HepG2 (cell line): Measurements from ENCODE around the gene DNAAF3. TPM values are rescaled to one million over a fixed set of nuclear protein-coding genes. Genes with fewer than 3 reads are reported as not detected.
A peak's percentile ranks its signal among the peaks of the same experiment; 100 is the strongest.

ENCODE experiments used
- ADNP ChIP-seq: sonication (generic); formaldehyde crosslinking; IDR thresholded peaks from 2 replicates; pipeline ENCODE4 v1.4.0; 2020; ENCODE audit warnings: missing genetic modification reagents
- BATF2 ChIP-seq: sonication (generic); formaldehyde crosslinking; IDR thresholded peaks from 2 replicates; pipeline ENCODE4 v1.8.0; 2022; ENCODE audit warnings: mild to moderate bottlenecking, missing genetic modification reagents, moderate library complexity
- ELF4 ChIP-seq: sonication (generic); formaldehyde crosslinking; IDR thresholded peaks from 2 replicates; pipeline ENCODE4 v1.5.0; 2020; ENCODE audit warnings: missing genetic modification reagents, mild to moderate bottlenecking, moderate library complexity, borderline replicate concordance
- FOSL2 ChIP-seq: sonication (generic); formaldehyde crosslinking; IDR thresholded peaks from 2 replicates; pipeline ENCODE4 v1.4.0; 2020; ENCODE audit warnings: missing genetic modification reagents
- GLI4 ChIP-seq: sonication (generic); formaldehyde crosslinking; IDR thresholded peaks from 2 replicates; pipeline ENCODE4 v1.5.1; 2020; ENCODE audit warnings: missing genetic modification reagents, mild to moderate bottlenecking, moderate library complexity, borderline replicate concordance
- HNRNPLL ChIP-seq: fragments of 200-400 bp; formaldehyde crosslinking; IDR thresholded peaks from 2 replicates; pipeline ENCODE4 v1.6.1; 2017; ENCODE audit warnings: mild to moderate bottlenecking, low read depth, low read length; ENCODE audit not compliant: poor library complexity, severe bottlenecking
- HOXD1 ChIP-seq: sonication (generic); formaldehyde crosslinking; IDR thresholded peaks from 2 replicates; pipeline ENCODE4 v1.5.0; 2020; ENCODE audit warnings: missing genetic modification reagents
- MNT ChIP-seq: fragments of 450-650 bp; IDR thresholded peaks from 2 replicates; pipeline ENCODE4 v1.6.1; 2016
- NAIF1 ChIP-seq: sonication (generic); formaldehyde crosslinking; IDR thresholded peaks from 2 replicates; pipeline ENCODE4 v1.5.0; 2020; ENCODE audit warnings: mild to moderate bottlenecking, missing genetic modification reagents, borderline replicate concordance
- RFX1 ChIP-seq: fragments of 450-650 bp; IDR thresholded peaks from 2 replicates; pipeline ENCODE4 v1.6.1; 2017
- TBL1XR1 ChIP-seq: fragments of 150-350 bp; IDR thresholded peaks from 2 replicates; pipeline ENCODE4 v1.6.1; 2014; ENCODE audit warnings: borderline replicate concordance, low read length; ENCODE audit not compliant: partially characterized antibody
- TMF1 ChIP-seq: sonication (generic); formaldehyde crosslinking; IDR thresholded peaks from 2 replicates; pipeline ENCODE4 v1.8.1; 2022; ENCODE audit warnings: low read depth, missing genetic modification reagents
- ZBED4 ChIP-seq: sonication (generic); formaldehyde crosslinking; IDR thresholded peaks from 2 replicates; pipeline ENCODE4 v1.4.0; 2020; ENCODE audit warnings: missing genetic modification reagents, borderline replicate concordance
- ZNF367 ChIP-seq: sonication (generic); formaldehyde crosslinking; IDR thresholded peaks from 2 replicates; pipeline ENCODE4 v1.4.0; 2020; ENCODE audit warnings: missing genetic modification reagents, borderline replicate concordance
- ZNF460 ChIP-seq: sonication (generic); formaldehyde crosslinking; IDR thresholded peaks from 2 replicates; pipeline ENCODE4 v1.5.1; 2020; ENCODE audit warnings: missing genetic modification reagents, mild to moderate bottlenecking, borderline replicate concordance
- ZNF761 ChIP-seq: sonication (generic); formaldehyde crosslinking; conservative IDR thresholded peaks from 2 replicates; pipeline ENCODE4 v1.4.0; 2020; ENCODE audit warnings: mild to moderate bottlenecking, missing genetic modification reagents
- ZNF772 ChIP-seq: sonication (generic); formaldehyde crosslinking; IDR thresholded peaks from 2 replicates; pipeline ENCODE4 v1.5.0; 2020; ENCODE audit warnings: mild to moderate bottlenecking, missing genetic modification reagents
- ZNF792 ChIP-seq: IDR thresholded peaks from 2 replicates; pipeline ENCODE4 v1.6.1; 2016
- polyA plus RNA-seq, 8 experiments: library from polyadenylated mRNA; depleted of rRNA in 3 of 8; stranded (reverse) in 7 of 8; unstranded in 1 of 8; fragments of >200 nt; fragmentation: Illumina TruSeq in 4 of 8; extraction: Trizol in 4 of 8; gene quantifications; 2 replicates each; pipeline versions ENCODE4 v1.2.1 to v1.2.3, GENCODE V29; 2011 to 2016; ENCODE audit warnings: low read depth in 4 of 8, missing spikeins in 1 of 8, mixed read lengths in 1 of 8; ENCODE audit not compliant: insufficient read depth in 1 of 8
- total RNA-seq, 5 experiments: library from RNA; depleted of rRNA; stranded (reverse); fragments of >200 nt; fragmentation: Illumina TruSeq; extraction: Trizol; gene quantifications; 2 replicates each; pipeline ENCODE4 v1.2.3, GENCODE V29; 2016; ENCODE audit warnings: low read depth in 1 of 5
- TF ChIP-seq, protein P1 (sequence below): sonication (generic); formaldehyde crosslinking; conservative IDR thresholded peaks from 2 replicates; pipeline ENCODE4 v1.4.0; 2020; ENCODE audit warnings: missing genetic modification reagents
- TF ChIP-seq, protein P2 (sequence below): sonication (generic); formaldehyde crosslinking; IDR thresholded peaks from 2 replicates; pipeline ENCODE4 v1.4.0; 2020; ENCODE audit warnings: missing genetic modification reagents

The DNAAF3 gene
- total and polyA plus RNA-seq, 2 of the 13 experiments (the other 11 are each of a cell fraction or from before 2014, with no cell fraction given), result 0.30 to 0.40 TPM

DNA sequence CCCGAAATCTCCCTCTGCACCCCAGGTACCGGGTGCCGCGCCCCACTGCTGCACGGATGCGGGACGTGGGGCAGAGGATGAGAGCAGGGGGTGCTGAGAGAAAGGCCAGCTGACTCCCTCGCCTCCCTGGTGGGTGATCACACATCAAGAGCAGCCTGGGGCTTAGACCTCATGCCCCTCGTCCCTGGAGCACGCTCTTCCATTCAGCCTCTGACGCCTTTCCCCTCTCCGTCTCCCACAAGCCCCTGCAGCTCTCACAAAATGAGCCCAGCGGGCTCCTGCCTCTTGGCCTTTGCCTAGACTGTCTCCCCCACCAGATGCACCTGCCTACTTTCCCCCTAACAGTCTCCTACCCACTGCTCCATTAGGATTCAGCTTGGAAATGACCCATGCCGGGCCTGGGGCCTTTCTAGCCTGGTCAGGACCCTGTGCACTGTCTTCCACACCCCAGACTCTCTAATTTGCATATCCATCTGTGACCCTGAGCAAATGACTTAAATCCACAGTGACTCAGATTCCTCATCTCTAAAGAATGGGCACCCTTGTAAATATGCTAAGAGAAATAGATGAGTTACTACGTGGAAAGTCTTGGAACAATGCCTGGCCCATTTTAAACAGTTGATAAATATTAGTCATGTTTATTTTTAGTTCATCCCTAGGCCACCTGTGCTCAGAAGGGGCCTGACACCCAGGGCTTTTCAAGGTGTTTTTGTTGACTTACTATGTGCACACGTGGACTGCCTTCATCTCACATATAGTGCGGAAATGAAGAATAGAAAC, 43.5 kb upstream of the DNAAF3 start (continued):
- TF ChIP-seq TBL1XR1 (no peak), ELF4 (CRISPR knock-in tag) (no peak), MNT (peak; percentile 77), ZNF772 (peak; percentile 56; the same call in 1 of the 2 replicates), GLI4 (peak; percentile 76; the same call in 1 of the 2 replicates), HOXD1 (no peak), ZNF792 (CRISPR knock-in tag) (no peak), BATF2 (CRISPR knock-in tag) (no peak), ZBED4 (CRISPR knock-in tag) (peak; percentile 32; the same call in 1 of the 2 replicates), ADNP (CRISPR knock-in tag) (no peak), RFX1 (no peak), NAIF1 (no peak), ZNF761 (CRISPR knock-in tag) (0 out of 2 replicates have a peak, but pooled peaks have one; percentile 54), ZNF460 (CRISPR knock-in tag) (no peak), FOSL2 (CRISPR knock-in tag) (peak; percentile 88), TMF1 (CRISPR knock-in tag) (no peak), HNRNPLL (no peak), ZNF367 (CRISPR knock-in tag) (no peak)
- TF ChIP-seq, protein P1, sequence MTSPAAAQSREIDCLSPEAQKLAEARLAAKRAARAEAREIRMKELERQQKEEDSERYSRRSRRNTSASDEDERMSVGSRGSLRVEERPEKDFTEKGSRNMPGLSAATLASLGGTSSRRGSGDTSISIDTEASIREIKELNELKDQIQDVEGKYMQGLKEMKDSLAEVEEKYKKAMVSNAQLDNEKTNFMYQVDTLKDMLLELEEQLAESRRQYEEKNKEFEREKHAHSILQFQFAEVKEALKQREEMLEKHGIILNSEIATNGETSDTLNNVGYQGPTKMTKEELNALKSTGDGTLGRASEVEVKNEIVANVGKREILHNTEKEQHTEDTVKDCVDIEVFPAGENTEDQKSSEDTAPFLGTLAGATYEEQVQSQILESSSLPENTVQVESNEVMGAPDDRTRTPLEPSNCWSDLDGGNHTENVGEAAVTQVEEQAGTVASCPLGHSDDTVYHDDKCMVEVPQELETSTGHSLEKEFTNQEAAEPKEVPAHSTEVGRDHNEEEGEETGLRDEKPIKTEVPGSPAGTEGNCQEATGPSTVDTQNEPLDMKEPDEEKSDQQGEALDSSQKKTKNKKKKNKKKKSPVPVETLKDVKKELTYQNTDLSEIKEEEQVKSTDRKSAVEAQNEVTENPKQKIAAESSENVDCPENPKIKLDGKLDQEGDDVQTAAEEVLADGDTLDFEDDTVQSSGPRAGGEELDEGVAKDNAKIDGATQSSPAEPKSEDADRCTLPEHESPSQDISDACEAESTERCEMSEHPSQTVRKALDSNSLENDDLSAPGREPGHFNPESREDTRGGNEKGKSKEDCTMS, result no peak
- TF ChIP-seq, protein P2, sequence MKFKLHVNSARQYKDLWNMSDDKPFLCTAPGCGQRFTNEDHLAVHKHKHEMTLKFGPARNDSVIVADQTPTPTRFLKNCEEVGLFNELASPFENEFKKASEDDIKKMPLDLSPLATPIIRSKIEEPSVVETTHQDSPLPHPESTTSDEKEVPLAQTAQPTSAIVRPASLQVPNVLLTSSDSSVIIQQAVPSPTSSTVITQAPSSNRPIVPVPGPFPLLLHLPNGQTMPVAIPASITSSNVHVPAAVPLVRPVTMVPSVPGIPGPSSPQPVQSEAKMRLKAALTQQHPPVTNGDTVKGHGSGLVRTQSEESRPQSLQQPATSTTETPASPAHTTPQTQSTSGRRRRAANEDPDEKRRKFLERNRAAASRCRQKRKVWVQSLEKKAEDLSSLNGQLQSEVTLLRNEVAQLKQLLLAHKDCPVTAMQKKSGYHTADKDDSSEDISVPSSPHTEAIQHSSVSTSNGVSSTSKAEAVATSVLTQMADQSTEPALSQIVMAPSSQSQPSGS (CRISPR knock-in tag), result no peak
